GM21619 (cell line): ENCODE data around the gene PFAS.

Source experiments
- ATAC-seq: cut with Tn5 transposase; IDR thresholded peaks from one replicate; pipeline ENCODE4 v1.9.1; 2021; ENCODE audit not compliant: unreplicated experiment

The PFAS gene

DNA sequence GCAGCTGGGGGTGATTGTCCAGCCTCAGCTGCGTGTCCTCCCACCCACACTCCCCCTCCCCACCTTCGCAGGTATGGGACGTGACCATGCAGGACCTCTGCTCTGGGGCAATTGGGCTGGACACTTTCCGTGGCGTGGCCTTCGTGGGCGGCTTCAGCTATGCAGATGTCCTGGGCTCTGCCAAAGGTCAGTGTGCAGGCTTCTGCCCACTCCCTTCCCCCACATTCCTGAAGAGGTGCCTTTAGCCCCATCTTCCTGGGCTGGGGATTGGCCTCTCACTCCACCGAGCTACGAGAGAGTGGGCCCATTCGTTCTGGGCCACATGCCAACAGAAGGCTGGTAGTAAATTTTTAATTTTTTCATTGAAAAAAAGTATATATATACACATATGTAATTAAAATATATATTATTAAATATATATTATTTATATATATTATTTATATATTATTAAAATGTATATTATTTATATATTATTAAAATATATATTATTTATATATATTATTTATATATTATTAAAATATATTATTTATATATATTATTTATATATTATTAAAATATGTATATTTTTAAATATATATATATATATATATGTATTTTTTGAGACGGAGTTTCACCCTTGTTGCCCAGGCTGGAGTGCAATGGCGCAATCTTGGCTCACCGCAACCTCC lies 18.5 kb downstream of the PFAS start:
- no peak for ATAC-seq

- no peak for ATAC-seq
These were observed 19.6 kb downstream of the PFAS start for GRCh38 chr17:8268550-8269298.

- ATAC-seq = no peak
These were observed 23.3 kb downstream of the PFAS start for GRCh38 chr17:8272421-8272820.

GRCh38 chr17:8273884-8274444 lies 24.9 kb downstream of the PFAS start:
- no peak for ATAC-seq

DNA sequence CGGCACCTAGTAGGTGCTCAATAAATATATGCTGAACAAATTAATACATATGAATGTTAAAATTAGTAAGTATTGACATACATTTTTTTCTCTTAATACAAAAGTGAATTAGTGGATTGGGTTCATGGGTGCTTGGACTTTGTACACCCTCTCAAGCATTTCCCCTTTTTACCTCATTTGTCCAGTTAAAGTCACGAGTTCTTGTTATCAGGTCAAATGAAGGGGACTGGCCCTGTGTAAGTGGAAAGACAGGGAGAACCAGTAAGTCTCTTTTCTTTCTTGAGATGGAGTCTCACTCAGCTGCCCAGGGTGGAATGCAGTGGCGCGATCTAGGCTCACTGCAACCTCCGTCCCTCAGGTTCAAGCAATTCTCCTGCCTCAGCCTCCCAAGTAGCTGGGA lies 25.7 kb downstream of the PFAS start:
- no peak for ATAC-seq

- ATAC-seq = no peak
These were observed 26.6 kb downstream of the PFAS start for GRCh38 chr17:8275421-8276290.

DNA sequence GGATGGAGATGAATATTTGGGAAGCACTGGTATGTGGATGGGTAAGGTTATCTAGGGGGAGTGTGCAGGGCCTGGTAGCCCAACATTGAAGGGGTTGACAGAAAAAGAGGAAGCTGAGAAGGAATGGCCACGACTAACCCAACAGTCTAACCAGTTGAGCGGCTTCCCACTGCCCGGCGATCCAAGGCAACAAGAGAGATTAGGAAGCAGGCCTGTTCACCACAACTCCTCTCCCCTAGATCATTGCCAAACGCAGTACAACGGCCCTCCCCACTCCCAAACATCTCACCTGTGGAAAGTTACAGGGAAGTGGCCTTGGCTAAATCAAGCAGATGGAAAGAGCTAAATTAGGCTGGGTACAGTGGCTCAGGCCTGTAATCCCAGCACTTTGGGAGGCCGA lies 28.2 kb downstream of the PFAS start:
- ATAC-seq = no peak

DNA sequence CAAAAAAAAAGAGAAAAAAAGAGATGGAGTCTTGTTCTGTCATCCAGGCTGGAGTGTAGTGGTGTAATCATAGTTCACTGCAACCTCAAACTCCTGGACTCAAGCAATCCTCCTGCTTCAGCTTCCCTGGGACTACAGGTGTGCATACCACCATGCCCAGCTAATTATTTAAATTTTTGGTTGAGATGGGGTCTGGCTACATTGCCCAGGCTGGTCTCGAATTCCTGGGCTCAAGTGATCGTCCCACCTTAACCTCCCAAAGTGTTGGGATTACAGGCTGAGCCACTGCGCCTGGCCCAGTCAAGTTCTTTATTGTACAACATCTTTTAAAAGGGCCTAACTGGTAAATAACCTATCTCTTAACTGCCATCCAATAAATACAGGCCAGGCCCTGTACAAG lies 33.3 kb downstream of the PFAS start:
- no peak for ATAC-seq

DNA sequence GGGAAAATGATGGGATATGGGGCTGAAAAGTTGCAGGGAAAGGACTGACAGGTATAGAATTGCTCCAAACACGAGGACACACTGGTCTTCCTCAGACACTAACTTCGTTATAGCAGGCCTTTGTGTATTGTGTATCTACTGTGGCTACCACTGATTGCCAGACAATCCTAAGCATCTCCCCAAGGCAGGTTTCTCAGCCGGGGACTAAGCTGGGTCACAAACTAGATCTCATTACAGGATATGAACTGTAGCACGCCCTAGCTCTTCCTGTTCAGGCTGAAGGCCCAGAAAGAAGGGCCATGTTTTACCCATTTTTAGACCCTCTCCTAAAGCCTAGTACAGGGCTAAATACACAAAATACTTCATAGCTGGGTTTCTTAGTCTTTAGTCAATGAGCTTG lies 34.3 kb downstream of the PFAS start:
- no peak for ATAC-seq

- ATAC-seq = no peak
These were observed 35.0 kb downstream of the PFAS start for GRCh38 chr17:8284126-8284525.

- ATAC-seq = no peak
These were observed 36.4 kb downstream of the PFAS start for GRCh38 chr17:8285270-8286181.

DNA sequence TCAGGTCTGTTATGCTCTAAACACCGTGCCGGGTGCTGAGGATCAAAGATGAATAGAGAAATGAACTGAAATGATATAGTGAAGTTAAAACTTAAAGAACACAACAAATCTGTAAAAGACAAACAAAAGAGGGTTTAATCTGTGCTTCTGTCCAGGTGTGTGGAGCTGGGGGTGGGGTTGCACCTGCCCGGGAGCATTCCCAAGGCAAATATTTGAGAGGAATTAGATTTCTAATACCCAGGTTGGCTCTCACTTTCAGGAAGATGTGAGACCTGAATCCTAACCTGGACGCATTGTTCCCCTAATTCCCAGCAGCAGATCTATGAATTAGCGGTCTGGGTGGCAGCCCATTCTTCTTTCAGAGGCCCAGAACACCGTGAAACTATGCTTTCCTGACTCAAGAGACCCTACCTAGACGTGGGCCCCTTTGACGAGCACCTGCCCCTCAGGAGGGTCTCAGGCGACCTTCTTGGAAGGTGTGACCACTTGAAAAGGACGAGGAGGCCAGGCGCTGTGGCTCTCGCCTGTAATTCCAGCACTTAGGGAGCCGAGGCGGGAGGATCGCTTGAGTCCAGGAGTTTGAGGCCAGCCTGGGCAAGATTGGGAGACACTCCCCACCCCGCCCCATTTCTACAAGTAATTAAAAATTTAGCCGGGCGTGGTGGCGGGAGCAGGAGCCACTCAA lies 38.7 kb downstream of the PFAS start:
- ATAC-seq = no peak

DNA sequence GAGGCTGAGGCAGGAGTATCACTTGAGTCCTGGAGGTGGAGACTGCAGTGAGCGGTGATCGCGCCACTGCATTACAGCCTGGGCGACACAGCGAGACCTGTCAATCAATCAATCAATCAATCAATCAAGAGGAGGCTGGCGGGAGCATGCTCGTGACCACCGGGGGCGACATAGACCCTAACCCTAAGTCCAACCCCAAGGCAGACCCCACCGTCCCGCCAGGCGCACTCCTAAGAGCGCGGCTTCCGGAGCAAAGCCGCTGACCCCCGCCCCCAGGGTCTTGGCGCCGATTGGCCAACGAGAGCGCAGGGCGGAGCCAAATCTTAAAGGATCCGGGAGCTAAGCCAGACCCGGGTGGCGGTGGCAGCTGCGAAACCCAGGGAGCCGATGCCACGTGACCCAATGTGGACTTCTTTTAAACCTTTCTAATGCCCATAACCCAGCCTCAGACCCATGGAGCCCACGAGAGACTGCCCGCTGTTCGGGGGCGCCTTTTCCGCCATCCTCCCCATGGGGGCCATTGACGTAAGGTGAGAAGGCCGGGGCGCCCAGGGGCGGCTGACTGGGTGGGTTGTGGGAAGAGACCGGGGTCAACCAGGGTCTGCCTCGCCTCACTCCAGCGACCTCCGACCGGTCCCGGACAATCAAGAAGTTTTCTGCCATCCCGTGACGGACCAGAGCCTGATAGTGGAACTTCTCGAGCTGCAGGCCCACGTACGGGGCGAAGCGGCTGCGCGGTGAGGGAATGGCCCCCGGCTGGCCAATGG lies 39.4 kb downstream of the PFAS start, which contains the start of gene RANGRF:
Gene RANGRF, plus strand, starts transcription at position 335 of the 767 bp plus-strand sequence. Its CDS starts 119 bp downstream, at position 454.
- peak; percentile 85 for ATAC-seq

DNA sequence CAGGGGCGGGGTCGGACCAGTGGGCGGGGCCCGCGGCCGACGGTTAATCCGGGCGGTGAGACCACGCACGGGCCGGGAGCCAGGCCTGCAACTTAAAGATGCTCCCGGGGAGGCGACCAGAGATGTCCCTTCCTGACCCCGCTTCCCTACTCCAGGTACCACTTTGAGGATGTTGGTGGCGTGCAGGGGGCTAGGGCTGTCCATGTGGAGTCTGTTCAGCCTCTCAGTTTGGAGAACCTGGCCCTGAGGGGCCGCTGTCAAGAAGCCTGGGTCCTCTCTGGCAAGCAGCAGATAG lies 40.0 kb downstream of the PFAS start:
- no peak for ATAC-seq

DNA sequence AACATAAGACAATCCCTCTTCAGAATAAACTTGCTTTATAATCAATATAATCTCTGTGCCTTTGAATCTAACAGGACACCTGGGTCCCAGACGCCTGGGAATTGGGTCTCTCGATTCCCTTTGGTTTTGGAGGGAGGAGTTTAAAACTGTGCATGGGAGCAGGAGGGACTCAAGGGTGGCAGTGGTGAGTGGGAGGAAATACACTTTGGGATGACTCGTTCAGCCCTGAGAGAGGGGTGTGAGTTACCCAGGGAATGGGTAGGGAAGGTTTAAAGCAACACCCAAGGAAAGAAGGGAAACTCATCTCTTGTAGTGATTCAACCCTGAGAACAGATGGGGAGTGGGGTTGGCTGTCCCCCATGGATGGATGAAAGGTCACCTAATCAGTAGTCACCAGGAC lies 41.0 kb downstream of the PFAS start:
- no peak for ATAC-seq

GRCh38 chr17:8292639-8293395 lies 43.7 kb downstream of the PFAS start:
- no peak for ATAC-seq

- ATAC-seq = no peak
These were observed 45.3 kb downstream of the PFAS start for GRCh38 chr17:8294361-8294760.

DNA sequence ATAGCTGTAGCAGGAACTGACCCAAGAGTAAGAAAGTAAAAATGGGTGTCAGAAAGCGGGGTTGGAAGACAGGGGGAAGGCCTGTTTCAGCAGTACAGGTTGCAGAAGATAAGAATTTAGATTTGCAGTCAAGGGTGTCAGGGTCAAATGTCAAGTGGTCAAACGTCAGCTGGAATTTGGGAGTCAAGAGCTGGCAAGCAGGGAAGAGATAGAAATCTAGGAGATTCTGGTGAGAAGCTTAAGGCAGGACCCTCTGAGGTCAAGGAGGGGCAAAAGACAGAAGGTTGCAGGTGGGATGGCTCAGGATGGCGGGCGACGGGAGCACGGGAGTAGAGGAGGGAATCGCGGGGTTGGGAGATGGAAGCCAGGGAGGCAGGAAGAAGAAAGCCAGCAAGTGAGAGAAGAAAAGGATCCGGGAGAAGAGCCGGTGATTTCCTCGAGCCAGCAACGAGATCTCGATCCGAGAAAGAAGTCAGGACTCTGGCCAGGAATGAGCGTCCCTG lies 45.8 kb downstream of the PFAS start:
- no peak for ATAC-seq
